Pancreas (tissue), 10 donors: Measurements from ENCODE around the gene SERF1B. TPM values are rescaled to one million over a fixed set of nuclear protein-coding genes. Genes with fewer than 3 reads are reported as not detected.
A peak's percentile ranks its signal among the peaks of the same experiment; 100 is the strongest.
"Not testable (repeated sequence)": the region's sequence is repeated elsewhere in the genome, so short reads cannot be mapped to it uniquely, and the experiment has no call there.

Source experiments
- ATAC-seq, 4 donors: fragments of 200-7000 bp; cut with Tn5 transposase; one replicate each; pipeline versions ENCODE4 v1.8.0 to v1.9.1; 2020; ENCODE audit warnings: mild to moderate bottlenecking in 4 of 4, moderate library complexity in 4 of 4
- DNase-seq, 6 donors: peaks; one replicate each; pipeline ENCODE4 v3.0.0-alpha.2; 2020
- FAIRE-seq: peaks from 2 replicates; lab custom pipeline; 2012; peaks lifted over from hg19 to GRCh38; lab: Jason Lieb, UNC
- H3K27ac ChIP-seq, 4 donors: fragments of 200-600 bp; sonication (generic); 1 replicate in 3 of 4; 2 replicates in 1 of 4; pipeline versions ENCODE4 v1.5.0 to v1.8.0; 2020
- H3K27me3 ChIP-seq, 4 donors: fragments of 200-600 bp; one replicate each; pipeline ENCODE4 v1.8.0; 2021
- H3K36me3 ChIP-seq, 3 donors: fragments of 200-600 bp; sonication (generic) in 1 of 3; one replicate each; pipeline versions ENCODE4 v1.5.0 to v1.8.0; 2020 to 2021
- H3K4me1 ChIP-seq, 3 donors: fragments of 200-600 bp; one replicate each; pipeline ENCODE4 v1.8.0; 2021
- H3K4me3 ChIP-seq, 4 donors: fragments of 200-600 bp; sonication (generic) in 2 of 4; one replicate each; pipeline versions ENCODE4 v1.5.0 to v1.8.0; 2020 to 2021
- H3K9me3 ChIP-seq, 4 donors: fragments of 200-600 bp; one replicate each; pipeline ENCODE4 v1.8.0; 2021
- WGBS, 2 donors: extraction: QIAGEN DNeasy Blood & Tissue Kit; methylation state at CpG; one replicate each; pipeline ENCODE4 v1.1.7; 2013; 5-methylcytosine and 5-hydroxymethylcytosine counted together
- intact Hi-C, 3 donors: fragments of 100-400 bp; cut with DNase I; formaldehyde crosslinking; loops; one replicate each; pipeline versions ENCODE4 v1.11.1 to v1.14.2; 2022
- polyA plus RNA-seq, 2 donors: library from polyadenylated mRNA; stranded (reverse); fragments of 200-250 nt; gene quantifications; one replicate each; pipeline ENCODE4 v1.2.3, GENCODE V29; 2013
- total RNA-seq, 6 donors: library from RNA; stranded (reverse); fragmentation: NEBNext Ultra II Directional in 4 of 6; extraction: Animal tissue kit (Norgen Biotek cat#: 25700) in 4 of 6; gene quantifications; one replicate each; pipeline versions ENCODE4 v1.2.1 to v1.2.4, GENCODE V29; 2021 to 2023
- donor health status: healthy with polysubstance abuse.
- donor health status: DM: no; HTN: no; CAD: no; lungs with moderate emphysema.
- donor health status: DM: no; HTN: no; CAD: no.
- donor health status: control.
- donor health status: control.
- donor health status: Bipolar disorder and iron deficiency.
- donor health status: DM: yes; HTN: yes; CAD: no.
- donor health status: DM: no; HTN: no; CAD: no.
- donor health status: DM: no; HTN: no; CAD: no.
- donor health status: DM: yes; HTN: yes; CAD: no.

SERF1B gene
- total and polyA plus RNA-seq, 8 donors = 7.4 to 30.9 (median 9.8) TPM

- H3K4me3 ChIP-seq, FAIRE-seq, H3K27ac ChIP-seq, DNase-seq, H3K27me3 ChIP-seq, H3K4me1 ChIP-seq, H3K9me3 ChIP-seq, H3K36me3 ChIP-seq, intact Hi-C loops: not testable (repeated sequence)
- peak; percentile 90 to 96 (median 94) for ATAC-seq
- WGBS, 2 donors = no CpG with 5 or more reads among the region's 7 CpGs
These were observed 66.7 kb downstream of the SERF1B start for GRCh38 chr5:70091776-70092175.

Other genes starting within 250 kb of the SERF1B start
- gene SMN2, start 24.4 kb downstream of the SERF1B start, total RNA-seq = 10 to 100 TPM; 12.6 to 23.0 (median 19.6) TPM
- 10 to 100 TPM; 14.2 to 15.3 TPM for gene SMN2, start 24.4 kb downstream of the SERF1B start, polyA plus RNA-seq